Measurements from ENCODE around the gene ABHD17C.

The ABHD17C gene

DNA sequence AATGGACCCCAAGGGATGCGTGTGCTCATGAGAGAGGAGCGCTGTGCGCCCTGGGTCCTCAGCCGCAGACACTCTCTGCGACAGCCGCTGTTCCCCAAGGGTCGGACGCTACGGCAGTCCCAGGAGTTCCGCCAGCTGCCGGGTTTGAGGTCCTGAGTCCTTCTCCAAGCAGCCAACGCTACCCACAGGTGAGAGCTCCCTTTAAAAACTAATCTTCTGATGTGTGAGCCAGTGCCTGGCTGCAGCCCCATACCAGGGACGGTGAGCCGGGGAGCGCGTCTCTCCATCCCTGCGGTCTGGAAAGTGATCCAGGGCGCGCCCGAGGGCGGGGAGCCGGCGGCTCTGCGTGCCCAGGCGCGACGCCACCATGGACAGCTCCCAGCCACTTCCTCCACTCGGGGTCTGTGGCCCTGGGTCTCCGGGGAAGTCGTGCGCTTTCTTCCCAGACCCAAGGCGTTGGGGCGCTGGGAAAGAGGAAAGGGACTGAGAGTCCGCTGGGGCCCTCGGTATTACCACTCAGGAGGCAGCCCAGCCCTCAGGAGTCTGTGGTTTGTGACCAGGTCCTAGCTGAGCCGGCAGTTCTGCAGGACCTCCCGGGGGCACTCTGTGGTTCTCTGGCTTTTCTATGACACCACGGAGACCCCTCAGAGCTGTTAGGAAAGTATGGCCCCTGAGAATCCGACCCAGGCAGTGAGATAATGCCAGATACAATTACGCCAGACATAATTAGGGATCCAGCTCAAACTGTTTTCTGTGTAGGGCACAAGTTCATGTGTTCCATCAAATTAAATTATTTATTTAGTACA is 85.5 kb downstream of the ABHD17C start:
- peak; percentile 67 for DNase-seq (ENCODE audit: low read depth)
- TF ChIP-seq, protein P1, sequence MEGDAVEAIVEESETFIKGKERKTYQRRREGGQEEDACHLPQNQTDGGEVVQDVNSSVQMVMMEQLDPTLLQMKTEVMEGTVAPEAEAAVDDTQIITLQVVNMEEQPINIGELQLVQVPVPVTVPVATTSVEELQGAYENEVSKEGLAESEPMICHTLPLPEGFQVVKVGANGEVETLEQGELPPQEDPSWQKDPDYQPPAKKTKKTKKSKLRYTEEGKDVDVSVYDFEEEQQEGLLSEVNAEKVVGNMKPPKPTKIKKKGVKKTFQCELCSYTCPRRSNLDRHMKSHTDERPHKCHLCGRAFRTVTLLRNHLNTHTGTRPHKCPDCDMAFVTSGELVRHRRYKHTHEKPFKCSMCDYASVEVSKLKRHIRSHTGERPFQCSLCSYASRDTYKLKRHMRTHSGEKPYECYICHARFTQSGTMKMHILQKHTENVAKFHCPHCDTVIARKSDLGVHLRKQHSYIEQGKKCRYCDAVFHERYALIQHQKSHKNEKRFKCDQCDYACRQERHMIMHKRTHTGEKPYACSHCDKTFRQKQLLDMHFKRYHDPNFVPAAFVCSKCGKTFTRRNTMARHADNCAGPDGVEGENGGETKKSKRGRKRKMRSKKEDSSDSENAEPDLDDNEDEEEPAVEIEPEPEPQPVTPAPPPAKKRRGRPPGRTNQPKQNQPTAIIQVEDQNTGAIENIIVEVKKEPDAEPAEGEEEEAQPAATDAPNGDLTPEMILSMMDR (conservative IDR thresholded peaks at IDR 0.05; ENCODE audit: low read depth, low read length), result no peak
- peak overlapping the region; percentile 68 for H3K4me3 ChIP-seq (ENCODE audit: low read depth, low read length)

DNA sequence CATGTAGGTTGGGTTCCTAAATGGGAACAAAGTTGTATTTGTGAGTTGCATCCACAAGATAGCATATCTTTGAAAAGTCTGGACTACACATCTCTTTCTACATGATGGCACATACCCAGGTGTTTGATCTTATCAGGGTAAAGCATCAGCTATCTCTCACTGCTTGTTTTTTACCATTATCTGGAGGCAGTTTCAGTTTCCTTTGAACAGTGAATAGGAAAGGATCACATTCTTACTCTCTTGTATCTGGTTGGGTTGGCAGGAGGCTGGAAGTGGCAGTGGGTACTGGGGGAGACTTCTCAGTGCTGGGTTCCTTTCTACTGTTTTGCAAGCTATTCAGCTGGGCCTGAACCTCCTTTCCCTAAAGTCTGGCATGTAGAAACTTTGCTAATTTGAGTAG is 88.2 kb downstream of the ABHD17C start:
- DNase-seq (ENCODE audit: low read depth), result no peak
- TF ChIP-seq, protein P1 (conservative IDR thresholded peaks at IDR 0.05; ENCODE audit: low read depth, low read length), result no peak
- peak overlapping the region; percentile 68 for H3K4me3 ChIP-seq (ENCODE audit: low read depth, low read length)

DNA sequence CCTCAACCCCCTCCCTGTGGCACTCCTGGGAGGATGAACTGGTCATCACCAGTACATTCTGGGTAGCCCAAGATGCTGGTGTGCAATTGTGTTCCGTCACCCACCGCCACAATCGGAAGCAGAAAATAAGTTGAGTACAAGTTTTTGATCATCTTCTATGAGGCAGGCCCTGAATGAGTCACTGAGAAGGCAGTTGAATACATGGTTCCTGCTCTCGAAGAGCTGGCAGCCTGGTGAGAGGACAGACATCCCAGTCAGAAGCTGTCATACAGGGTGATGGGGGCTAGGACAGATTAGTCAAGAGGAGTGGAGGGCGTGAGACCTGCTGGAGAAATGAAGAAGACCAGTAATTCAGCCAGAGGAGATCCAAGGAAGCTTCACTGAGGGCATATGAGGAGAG is 90.2 kb downstream of the ABHD17C start:
- TF ChIP-seq, protein P1 (conservative IDR thresholded peaks at IDR 0.05; ENCODE audit: low read depth, low read length), result no peak
- no peak overlapping the region for H3K4me3 ChIP-seq (ENCODE audit: low read depth, low read length)
- DNase-seq (ENCODE audit: low read depth), result peak; percentile 36

DNA sequence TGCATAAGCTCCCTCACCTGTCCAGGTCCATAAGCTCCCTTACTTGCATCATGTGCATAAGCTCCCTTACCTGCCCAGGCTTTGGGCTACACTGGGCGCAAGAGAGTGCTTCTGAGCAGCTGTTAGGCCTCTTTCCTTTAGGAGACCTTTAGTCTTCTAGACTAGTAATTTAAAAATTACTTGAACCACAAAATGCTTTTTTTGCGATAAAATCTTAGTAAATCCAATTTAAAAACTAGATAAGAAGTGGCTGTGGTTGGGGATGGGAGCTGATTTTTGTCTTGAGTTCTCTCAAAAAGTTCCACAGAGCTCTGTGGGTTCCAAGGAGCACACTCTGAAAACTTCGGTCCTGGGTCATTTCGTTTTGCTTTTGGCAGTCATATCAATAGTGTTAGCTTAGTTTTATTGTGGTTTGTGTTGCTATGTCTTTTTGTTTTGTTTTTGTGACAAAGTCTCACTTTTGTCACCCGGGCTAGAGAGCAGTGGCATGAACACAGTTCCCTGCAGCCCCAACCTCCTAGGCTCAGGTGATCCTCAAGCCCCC is 90.8 kb downstream of the ABHD17C start:
- no peak overlapping the region for H3K4me3 ChIP-seq (ENCODE audit: low read depth, low read length)
- DNase-seq (ENCODE audit: low read depth), result peak; percentile 2
- TF ChIP-seq, protein P1 (conservative IDR thresholded peaks at IDR 0.05; ENCODE audit: low read depth, low read length), result no peak

DNA sequence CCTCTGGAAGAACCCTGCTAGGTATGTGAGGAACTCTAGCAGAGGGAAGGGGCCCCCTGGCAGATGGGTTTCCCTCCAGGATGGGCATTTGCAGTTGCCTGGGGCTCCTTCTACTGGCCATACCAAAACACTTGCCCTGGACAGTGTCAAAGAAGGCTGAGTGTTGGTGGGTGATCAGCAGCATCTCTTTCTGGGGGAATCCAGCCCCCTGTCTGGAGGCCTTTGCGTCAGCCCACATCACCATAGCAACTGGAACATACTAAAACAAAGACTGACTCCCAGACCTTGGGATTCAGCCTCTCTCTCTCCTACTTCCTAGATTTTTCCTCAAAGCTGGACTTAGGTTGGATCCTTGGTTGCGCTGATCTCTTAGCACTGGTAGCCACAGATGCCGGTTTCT is 92.2 kb downstream of the ABHD17C start:
- TF ChIP-seq, protein P1 (conservative IDR thresholded peaks at IDR 0.05; ENCODE audit: low read depth, low read length), result peak; percentile 40
- H3K4me3 ChIP-seq (ENCODE audit: low read depth, low read length), result no peak overlapping the region

DNA sequence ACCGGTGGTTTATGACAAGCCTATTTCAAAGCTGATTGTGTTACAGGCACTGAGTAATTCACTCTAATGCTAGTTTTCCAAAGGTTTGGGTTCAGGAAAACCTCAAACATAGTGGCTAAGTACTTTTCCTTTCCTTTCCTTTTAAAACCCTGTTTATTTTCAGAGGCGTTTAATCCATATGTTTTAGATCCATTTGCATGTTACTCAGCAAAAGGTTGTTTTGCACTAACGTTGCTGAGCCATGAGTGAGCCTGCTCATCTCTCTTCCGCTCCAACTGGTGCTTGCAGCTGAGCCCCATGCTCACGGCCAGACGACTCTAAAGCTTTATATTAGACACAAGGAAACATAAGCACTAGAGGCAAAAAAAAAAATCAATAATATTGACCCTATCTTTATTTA is 93.4 kb downstream of the ABHD17C start:
- DNase-seq (ENCODE audit: low read depth), result no peak
- TF ChIP-seq, protein P1 (conservative IDR thresholded peaks at IDR 0.05; ENCODE audit: low read depth, low read length), result no peak
- no peak overlapping the region for H3K4me3 ChIP-seq (ENCODE audit: low read depth, low read length)

More for the DNA sequence above, 92.2 kb downstream of the ABHD17C start:
- DNase-seq (ENCODE audit: low read depth), result peak; percentile 15

DNA sequence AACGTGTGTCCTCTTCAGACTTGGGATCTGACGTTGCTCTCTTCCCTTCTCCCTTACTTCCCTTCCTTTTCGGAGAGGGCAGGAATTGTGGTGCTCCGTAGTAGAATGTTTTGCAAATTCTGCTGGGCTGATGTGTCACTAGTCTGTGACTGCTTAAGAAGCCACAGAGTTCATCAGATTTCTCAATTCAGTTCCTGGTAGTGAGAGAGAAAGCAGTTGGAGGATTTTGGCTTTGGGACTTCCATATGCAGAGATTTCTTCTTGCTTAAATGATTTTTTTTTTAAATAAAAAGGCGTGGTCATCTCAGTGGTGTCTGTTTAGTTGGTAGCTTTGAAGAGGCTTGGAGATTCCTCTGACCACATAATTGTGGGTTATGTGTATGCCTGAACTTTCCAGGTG is 94.2 kb downstream of the ABHD17C start:
- DNase-seq (ENCODE audit: low read depth), result no peak
- no peak overlapping the region for H3K4me3 ChIP-seq (ENCODE audit: low read depth, low read length)
- TF ChIP-seq, protein P1 (conservative IDR thresholded peaks at IDR 0.05; ENCODE audit: low read depth, low read length), result no peak

Measured in choroid plexus epithelial cell (primary cell).